Liver (tissue), 3 donors: Measurements from ENCODE around the gene FAM222A.

Experiments
- ATF3 ChIP-seq: IDR thresholded peaks from 2 replicates; pipeline ENCODE4 v1.6.1; 2016; ENCODE audit warnings: antibody characterized with exemption
- CTCF ChIP-seq: fragments of 150-350 bp; IDR thresholded peaks from 2 replicates; pipeline ENCODE4 v1.5.1; 2017; ENCODE audit warnings: improper control_type of control experiment, low read depth, low read length; ENCODE audit not compliant: missing input control
- EGR1 ChIP-seq, 2 donors: IDR thresholded peaks; 2 replicates each; pipeline ENCODE4 v1.6.1; 2016 to 2018; ENCODE audit warnings: antibody characterized with exemption in 2 of 2, low read depth in 2 of 2
- GABPA ChIP-seq, 2 donors: IDR thresholded peaks in 1 of 2; conservative IDR thresholded peaks in 1 of 2; 2 replicates each; pipeline ENCODE4 v1.6.1; 2016; ENCODE audit warnings: antibody characterized with exemption in 2 of 2, mild to moderate bottlenecking in 1 of 2, moderate library complexity in 1 of 2
- HNF4G ChIP-seq: IDR thresholded peaks from 2 replicates; pipeline ENCODE4 v1.6.1; 2016; ENCODE audit warnings: antibody characterized with exemption
- JUND ChIP-seq, 2 donors: IDR thresholded peaks; 2 replicates each; pipeline ENCODE4 v1.6.1; 2016; ENCODE audit warnings: antibody characterized with exemption in 2 of 2
- MAX ChIP-seq: IDR thresholded peaks from 2 replicates; pipeline ENCODE4 v1.6.1; 2016; ENCODE audit warnings: antibody characterized with exemption
- NR2F2 ChIP-seq: IDR thresholded peaks from 2 replicates; pipeline ENCODE4 v1.6.1; 2016; ENCODE audit warnings: antibody characterized with exemption
- RAD21 ChIP-seq, 2 donors: IDR thresholded peaks; 2 replicates each; pipeline ENCODE4 v1.6.1; 2016; ENCODE audit warnings: antibody characterized with exemption in 2 of 2, mild to moderate bottlenecking in 2 of 2
- REST ChIP-seq: IDR thresholded peaks from 2 replicates; pipeline ENCODE4 v1.6.1; 2016; ENCODE audit warnings: antibody characterized with exemption, mild to moderate bottlenecking
- RXRA ChIP-seq, 2 donors: IDR thresholded peaks; 2 replicates each; pipeline ENCODE4 v1.6.1; 2017 to 2018; ENCODE audit warnings: antibody characterized with exemption in 2 of 2, mild to moderate bottlenecking in 1 of 2
- SP1 ChIP-seq: IDR thresholded peaks from 2 replicates; pipeline ENCODE4 v1.6.1; 2018; ENCODE audit warnings: antibody characterized with exemption, mild to moderate bottlenecking
- TAF1 ChIP-seq: conservative IDR thresholded peaks from 2 replicates; pipeline ENCODE4 v1.6.1; 2016; ENCODE audit warnings: antibody characterized with exemption, mild to moderate bottlenecking
- YY1 ChIP-seq: IDR thresholded peaks from 2 replicates; pipeline ENCODE4 v1.6.1; 2016; ENCODE audit warnings: antibody characterized with exemption, mild to moderate bottlenecking
- donor health status: healthy.
- donor health status: healthy.

- TF ChIP-seq REST = no peak
- TF ChIP-seq CTCF = no peak
- no peak for TF ChIP-seq SP1
- TF ChIP-seq RAD21 (IDR thresholded peaks at IDR 0.05) = no peak
- TF ChIP-seq MAX = no peak
- no peak for TF ChIP-seq YY1
- TF ChIP-seq JUND (IDR thresholded peaks at IDR 0.05) = no peak
- no peak for TF ChIP-seq TAF1
- no peak for TF ChIP-seq RXRA (IDR thresholded peaks at IDR 0.05)
- TF ChIP-seq EGR1 (IDR thresholded peaks at IDR 0.05; ENCODE audit: low read depth in 2 of 2) = no peak
- TF ChIP-seq GABPA (IDR thresholded peaks at IDR 0.05 in 1 of 2, conservative IDR thresholded peaks at IDR 0.05 in 1 of 2) = no peak
- no peak for TF ChIP-seq ATF3
- no peak for TF ChIP-seq HNF4G
- no peak for TF ChIP-seq NR2F2
Measured at GRCh38 chr12:109671502-109671901, 42.1 kb upstream of the FAM222A start.
